Tibial nerve (tissue), 4 donors: ENCODE data around the gene ZP2.

Source experiments
- CTCF ChIP-seq, 5 experiments: fragments of 200-600 bp in 3 of 5; fragments of 450-650 bp in 2 of 5; sonication (generic) in 3 of 5; IDR thresholded peaks; one replicate each; pipeline ENCODE4 v1.5.1; 2016 to 2019; ENCODE audit warnings: antibody characterized with exemption in 5 of 5, mild to moderate bottlenecking in 3 of 5, moderate library complexity in 2 of 5
- EP300 ChIP-seq, 2 donors: sonication (generic); formaldehyde crosslinking; IDR thresholded peaks; one replicate each; pipeline ENCODE4 v1.6.1; 2017; ENCODE audit warnings: antibody characterized with exemption in 2 of 2, mild to moderate bottlenecking in 1 of 2

- TF ChIP-seq CTCF (IDR thresholded peaks at IDR 0.05) (no peak), EP300 (IDR thresholded peaks at IDR 0.05) (no peak)
These were observed 51.1 kb downstream of the ZP2 start for GRCh38 chr16:21160276-21160675.
